Gastrocnemius medialis (tissue), 4 donors: ENCODE measurements around the gene CXCL3.

Experiments used
- CTCF ChIP-seq, 5 experiments: fragments of 450-650 bp in 3 of 5; fragments of 200-600 bp in 2 of 5; sonication (generic) in 2 of 5; IDR thresholded peaks in 4 of 5; conservative IDR thresholded peaks in 1 of 5; 1 replicate in 4 of 5; 2 replicates in 1 of 5; pipeline ENCODE4 v1.5.1; 2016 to 2019; ENCODE audit warnings: antibody characterized with exemption in 5 of 5, mild to moderate bottlenecking in 3 of 5, moderate library complexity in 3 of 5
- POLR2A ChIP-seq, 2 donors: fragments of 450-650 bp; IDR thresholded peaks; one replicate each; pipeline ENCODE4 v1.6.1; 2017; ENCODE audit warnings: antibody characterized with exemption in 2 of 2, mild to moderate bottlenecking in 2 of 2, moderate library complexity in 2 of 2

DNA sequence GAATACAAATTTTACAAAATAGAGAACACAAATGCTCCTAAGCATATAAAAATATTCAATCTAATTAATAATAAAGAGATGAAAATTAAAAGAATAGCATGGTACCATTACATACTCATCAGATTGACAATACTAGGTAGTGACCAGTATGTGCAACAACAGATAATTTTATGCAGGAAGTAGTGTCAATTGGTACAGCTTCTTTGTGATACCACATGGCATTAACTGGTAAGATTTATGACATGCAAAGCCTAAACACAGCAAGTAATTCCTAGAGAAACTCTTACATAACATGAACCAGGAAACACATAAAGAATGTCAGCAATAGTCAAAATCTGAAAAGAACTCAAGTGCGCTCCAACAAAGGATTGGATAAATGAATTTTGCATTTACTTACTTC lies 34.2 kb upstream of the CXCL3 start:
- TF ChIP-seq CTCF (IDR thresholded peaks at IDR 0.05 in 4 of 5, conservative IDR thresholded peaks at IDR 0.05 in 1 of 5) = no peak
- no peak for TF ChIP-seq POLR2A (IDR thresholded peaks at IDR 0.05)
